HG03469 (cell line): Measurements from ENCODE around the gene SLC6A5.
"Not testable (repeated sequence)": the region's sequence is repeated elsewhere in the genome, so short reads cannot be mapped to it uniquely, and the experiment has no call there.

Source experiments
- ATAC-seq: cut with Tn5 transposase; IDR thresholded peaks from one replicate; pipeline ENCODE4 v1.9.1; 2021; ENCODE audit warnings: mild to moderate bottlenecking, moderate library complexity, moderate number of reproducible peaks; ENCODE audit not compliant: unreplicated experiment

Gene SLC6A5

DNA sequence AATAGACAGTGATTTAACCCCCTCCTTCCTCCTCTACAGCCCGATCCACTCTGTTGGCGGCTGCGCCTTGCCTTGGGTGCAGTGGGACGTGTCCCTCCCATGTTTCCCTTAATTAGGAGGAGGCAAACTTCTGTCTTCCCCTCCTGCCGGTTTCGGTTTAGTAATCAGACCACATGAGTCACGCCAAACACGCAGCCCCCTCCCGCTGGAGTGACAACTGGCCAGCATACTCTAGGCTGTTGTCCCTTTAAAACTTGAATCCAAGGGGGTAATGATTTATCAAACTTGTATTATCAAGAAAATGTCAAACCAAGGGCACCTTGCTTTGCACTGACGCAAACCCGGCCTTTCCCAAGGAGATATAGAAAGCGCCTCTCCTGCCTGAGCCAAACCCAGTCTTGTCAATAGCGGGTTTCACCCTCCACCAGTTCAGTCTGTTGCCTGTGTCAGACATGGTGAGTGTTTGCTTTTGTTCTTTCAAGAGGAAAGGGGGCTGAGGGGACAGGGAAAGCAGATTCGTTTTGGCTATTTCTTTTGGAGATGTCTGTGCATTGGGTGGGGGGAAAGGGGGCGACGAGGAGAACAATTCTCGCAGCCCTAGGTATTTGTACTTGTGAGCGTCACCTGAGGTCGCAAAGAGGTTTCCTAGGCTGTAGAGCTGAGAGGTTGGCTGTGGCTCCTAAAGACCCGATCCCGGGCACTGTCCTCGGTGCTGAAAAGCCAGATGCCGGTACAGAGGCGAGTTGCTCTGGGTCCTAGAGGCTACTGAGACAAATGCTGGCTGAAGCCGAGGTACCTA is at the start of gene SLC6A5:
Gene SLC6A5, plus strand, starts transcription at position 388 of the 799 bp plus-strand sequence. Its CDS starts 65 bp downstream, at position 453.
- ATAC-seq = no peak

DNA sequence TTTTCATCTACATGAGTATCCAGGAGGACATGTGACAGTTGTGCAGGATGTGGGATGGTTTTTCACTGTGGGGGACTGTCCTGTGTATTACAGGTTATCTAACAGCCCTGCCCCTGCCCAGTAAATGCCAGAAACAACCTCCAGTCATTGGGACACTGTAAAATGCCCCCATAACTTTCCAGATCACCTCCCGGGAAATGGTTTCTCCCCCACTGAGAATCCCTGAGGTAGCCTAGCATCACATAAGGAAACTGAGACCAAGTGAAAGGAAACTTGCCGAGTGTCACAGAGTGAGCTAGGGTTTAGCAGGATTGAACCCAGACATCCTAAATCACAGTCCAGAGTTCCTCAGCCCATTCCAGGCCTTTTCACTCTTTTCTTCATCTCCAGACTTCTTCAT is 48.3 kb upstream of the SLC6A5 start:
- no peak for ATAC-seq

DNA sequence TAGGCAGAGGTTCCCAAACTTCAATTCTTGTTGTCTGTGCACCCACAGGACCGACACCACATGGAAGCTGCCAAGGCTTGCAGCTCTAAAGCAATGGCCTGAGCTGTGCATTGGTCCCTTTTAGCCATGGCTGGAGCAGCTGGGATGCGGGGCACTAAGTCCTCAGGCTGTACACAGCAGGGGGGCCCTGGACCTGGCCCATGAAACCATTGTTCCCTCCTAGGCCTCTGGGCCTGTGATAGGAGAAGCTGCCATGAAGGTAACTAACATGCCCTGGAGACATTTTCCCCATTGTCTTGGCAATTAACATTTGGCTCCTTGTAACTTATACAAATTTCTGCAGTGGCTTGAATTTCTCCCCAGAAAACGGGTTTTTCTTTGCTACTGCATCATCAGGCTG is 43.6 kb upstream of the SLC6A5 start:
- ATAC-seq = no peak

- ATAC-seq = not testable (repeated sequence)
Measured at GRCh38 chr11:20556396-20556795, 43.0 kb upstream of the SLC6A5 start.

DNA sequence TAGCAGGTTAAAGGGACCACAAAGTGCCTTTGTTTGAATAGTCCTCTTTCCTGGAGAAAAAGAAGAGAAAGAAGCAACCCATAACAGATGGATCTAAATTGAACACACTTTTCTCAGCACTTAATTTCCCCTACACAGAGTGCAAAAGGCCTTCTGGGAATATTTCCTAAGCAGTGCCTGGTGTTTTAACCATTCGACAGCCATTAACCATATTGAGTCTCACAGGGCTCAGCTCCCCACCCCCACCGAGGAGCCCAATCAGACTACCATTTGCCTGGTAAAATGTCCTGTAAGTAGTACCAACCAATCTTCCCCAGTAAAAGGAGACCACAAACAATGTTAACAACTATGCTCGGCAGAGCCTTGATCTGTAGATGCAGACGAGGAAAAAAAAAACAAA is 40.7 kb upstream of the SLC6A5 start:
- no peak for ATAC-seq

DNA sequence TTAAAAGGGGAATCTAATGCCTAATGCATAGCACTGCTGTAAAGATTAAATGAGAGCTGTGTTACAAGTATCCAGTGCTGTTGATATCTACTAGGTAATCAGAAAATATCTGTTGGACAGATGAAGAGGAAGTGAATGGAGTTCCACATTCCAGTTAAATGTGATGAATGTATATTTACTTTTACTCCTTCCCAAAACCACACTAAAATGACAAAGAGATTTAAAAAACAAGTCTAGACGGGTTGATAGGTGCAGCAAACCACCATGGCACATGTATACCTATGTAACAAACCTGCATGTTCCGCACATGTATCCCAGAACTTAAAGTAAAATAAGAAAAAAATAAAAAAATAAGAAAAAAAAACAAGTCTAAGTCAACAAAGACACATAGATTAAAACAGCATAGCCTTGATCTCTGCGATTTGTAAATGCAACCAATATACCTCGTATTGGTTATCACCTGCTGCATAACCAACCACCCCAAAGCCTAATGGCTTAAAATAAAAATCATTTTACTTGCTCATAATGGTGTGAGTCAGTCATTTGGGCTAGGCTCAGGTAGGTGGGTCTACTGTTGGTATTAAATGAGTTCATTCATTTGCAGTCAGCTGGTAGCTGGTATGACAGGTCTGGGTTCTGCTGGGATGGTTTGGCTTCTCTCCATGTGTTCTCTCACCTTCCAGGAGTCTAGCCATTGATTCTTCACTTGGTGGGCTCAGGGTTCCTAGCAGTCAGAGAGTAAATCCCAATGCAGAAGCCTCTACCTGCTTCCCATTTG is 39.7 kb upstream of the SLC6A5 start:
- ATAC-seq = no peak

DNA sequence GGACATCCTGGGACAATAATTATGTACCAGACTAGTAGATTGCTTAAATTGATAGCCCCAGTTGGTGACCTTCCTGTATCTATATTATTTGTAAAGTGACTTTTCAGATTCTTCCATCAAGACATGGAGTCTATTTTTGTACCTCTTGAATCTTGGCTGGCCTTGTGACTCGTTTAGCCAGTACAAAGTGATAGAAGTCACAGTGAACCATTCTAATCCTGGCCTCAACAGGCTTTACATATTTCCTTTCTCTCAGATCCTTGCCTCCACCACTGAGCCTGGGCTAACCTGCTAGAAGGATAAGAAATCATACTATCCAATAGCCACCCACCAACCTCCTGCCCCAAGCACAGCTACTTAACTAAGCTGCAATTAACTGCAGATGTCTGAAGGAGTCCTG is 37.5 kb upstream of the SLC6A5 start:
- ATAC-seq = no peak

DNA sequence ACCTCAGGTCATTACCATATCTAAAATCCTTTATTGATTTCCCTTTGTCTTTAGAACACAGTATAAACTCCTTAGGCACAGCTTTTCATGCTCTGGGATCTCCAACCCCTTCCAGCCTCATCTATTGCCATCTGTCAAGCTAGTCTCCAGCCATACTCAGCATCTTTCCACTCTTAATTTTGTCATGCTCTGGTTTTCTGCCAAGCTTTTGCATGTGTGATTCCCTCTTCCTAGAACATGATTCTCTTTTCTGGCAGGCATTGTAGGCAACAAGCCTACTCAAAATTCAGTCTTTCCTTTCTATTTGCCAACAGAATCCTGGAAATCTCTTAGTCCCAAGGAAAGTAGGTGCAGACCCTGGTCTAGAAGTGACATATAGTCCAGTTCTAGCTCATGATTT is 35.5 kb upstream of the SLC6A5 start:
- ATAC-seq = no peak

DNA sequence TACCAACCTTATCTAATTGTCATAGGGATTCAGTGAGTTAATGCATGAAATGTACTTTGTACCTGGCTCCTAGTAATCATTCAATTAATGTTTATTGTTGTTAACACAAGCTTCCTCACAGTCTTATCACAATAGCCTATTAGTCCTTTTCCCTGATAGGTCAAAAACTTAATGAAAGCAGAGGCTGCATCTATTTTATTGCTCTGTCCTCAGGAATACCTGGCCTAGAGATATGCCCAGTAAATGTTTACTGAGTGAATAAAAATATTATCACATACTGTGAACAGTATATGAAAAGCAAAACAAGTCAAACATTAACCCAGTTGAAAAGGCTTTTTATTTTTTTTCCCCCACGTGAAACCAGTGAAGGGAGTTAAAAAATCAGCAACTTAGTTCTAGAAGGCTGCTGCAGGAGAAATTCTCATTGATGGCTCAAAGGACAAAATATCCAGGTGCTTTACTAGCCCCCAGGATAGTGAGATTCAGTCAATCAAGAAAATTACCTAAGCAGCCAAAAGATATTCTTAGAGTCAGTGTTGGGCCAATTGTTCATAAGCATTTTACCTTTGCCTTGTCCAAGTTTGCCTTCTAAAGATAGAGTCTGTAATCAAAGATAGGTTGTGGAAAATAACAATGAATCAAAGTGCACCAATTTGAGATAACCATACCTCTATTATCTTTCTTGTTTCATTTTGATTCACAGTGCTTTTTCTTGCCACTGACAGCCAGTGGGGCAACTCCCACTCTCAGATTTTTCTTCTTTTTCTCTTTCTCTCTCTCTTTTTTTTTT is 34.4 kb upstream of the SLC6A5 start:
- no peak for ATAC-seq

DNA sequence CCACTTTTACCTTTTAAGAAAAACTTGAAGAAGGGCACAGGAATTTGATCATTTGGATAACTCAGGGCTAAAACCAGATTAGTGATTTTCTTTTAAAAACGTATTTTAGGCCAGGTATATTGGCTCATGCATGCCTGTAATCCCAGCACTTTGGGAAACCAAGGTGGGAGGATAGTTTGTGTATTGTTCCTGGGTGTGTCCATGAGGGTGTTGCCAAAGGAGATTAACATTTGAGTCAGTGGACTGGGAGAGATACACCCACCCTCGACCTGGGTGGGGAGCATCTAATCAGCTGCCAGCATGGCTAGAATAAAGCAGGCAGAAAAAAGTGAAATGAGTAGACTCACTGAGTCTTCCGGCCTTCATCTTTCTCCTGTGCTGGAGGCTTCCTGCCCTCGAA is 33.3 kb upstream of the SLC6A5 start:
- ATAC-seq = not testable (repeated sequence)

GRCh38 chr11:20566591-20567434 is 32.6 kb upstream of the SLC6A5 start:
- ATAC-seq = no peak

GRCh38 chr11:20579725-20580124 is 19.7 kb upstream of the SLC6A5 start:
- not testable (repeated sequence) for ATAC-seq

GRCh38 chr11:20583201-20583600 is 16.2 kb upstream of the SLC6A5 start:
- ATAC-seq = no peak

DNA sequence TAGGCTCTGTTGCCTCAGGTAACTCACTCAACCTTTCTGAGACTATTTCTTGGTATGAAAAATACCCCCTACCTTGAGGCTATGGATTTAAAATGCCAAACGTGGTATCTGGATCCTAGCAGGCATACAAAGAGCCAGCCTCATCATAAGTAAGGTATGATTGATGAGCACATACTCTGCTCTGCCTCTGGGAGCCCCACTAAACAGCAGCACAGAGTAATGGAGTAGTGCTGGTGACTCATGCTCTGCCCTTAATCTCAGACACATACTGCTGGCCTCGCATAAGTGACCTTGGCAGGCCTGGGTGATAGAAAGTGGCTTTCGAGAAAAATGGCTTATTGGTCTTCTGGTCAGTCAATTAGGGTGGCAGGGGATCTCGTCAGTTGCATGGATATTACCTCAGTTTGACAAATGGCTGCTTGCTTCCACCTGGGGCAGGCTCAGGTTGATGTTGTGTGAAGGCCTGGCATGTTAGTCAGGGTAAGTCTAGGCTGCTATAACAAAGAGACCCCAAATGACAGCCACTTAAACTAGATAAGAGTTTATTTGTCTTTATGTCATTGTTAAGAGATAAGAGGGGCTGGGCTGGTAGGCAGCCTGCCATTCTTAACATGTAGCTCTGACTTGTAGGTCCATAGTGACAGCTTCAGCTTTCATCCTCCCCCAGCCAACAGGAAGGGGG is 15.2 kb upstream of the SLC6A5 start:
- ATAC-seq = no peak

GRCh38 chr11:20589796-20590195 is 9.6 kb upstream of the SLC6A5 start:
- no peak for ATAC-seq

- no peak for ATAC-seq
Measured at GRCh38 chr11:20590381-20590780, 9.0 kb upstream of the SLC6A5 start.

GRCh38 chr11:20592741-20593140 is 6.7 kb upstream of the SLC6A5 start:
- ATAC-seq = no peak

- ATAC-seq = no peak
Measured at GRCh38 chr11:20594274-20595061, 4.9 kb upstream of the SLC6A5 start.

DNA sequence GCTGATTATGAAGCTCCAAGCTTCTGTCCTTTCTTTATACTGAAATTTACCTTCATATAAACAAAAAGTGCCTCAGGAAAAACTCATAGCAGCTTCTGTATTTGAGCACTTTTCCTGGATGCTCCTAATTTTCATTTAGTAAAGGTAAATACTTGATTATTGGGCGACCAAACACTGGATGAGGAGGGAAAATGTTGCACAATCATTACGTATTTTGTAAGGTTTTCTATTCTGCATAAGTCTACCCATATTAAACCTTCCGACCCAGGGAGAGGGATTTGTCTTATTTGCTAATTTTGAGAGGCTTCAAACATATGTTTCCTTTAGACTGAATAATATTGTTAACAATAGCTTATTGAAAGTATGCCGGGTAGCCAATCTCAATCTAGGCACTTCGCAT is 4.3 kb upstream of the SLC6A5 start:
- no peak for ATAC-seq
